ENCODE results near the gene ST3GAL4.

The ST3GAL4 gene

GRCh38 chr11:126430581-126431335 is 75.3 kb downstream of the ST3GAL4 start:
- DNase-seq, result no peak

- no peak for DNase-seq
Measured at GRCh38 chr11:126431401-126432064, 76.0 kb downstream of the ST3GAL4 start.

- no peak for DNase-seq
Measured at GRCh38 chr11:126432065-126432461, 76.6 kb downstream of the ST3GAL4 start.

GRCh38 chr11:126432525-126432924 is 77.0 kb downstream of the ST3GAL4 start:
- no peak for DNase-seq

- no peak for DNase-seq
Measured at GRCh38 chr11:126433244-126433846, 77.9 kb downstream of the ST3GAL4 start.

GRCh38 chr11:126433989-126434949 is 78.8 kb downstream of the ST3GAL4 start:
- DNase-seq, result no peak

- no peak for DNase-seq
Measured at GRCh38 chr11:126434950-126435335, 79.5 kb downstream of the ST3GAL4 start.

- DNase-seq, result no peak
Measured at GRCh38 chr11:126436209-126436755, 80.8 kb downstream of the ST3GAL4 start.

- no peak for DNase-seq
Measured at GRCh38 chr11:126437731-126438130, 82.2 kb downstream of the ST3GAL4 start.

- DNase-seq, result no peak
Measured at GRCh38 chr11:126438272-126438671, 82.8 kb downstream of the ST3GAL4 start.

GRCh38 chr11:126438691-126439090 is 83.2 kb downstream of the ST3GAL4 start:
- DNase-seq, result no peak

GRCh38 chr11:126440276-126440675 is 84.8 kb downstream of the ST3GAL4 start:
- DNase-seq, result no peak

GRCh38 chr11:126440792-126441514 is 85.5 kb downstream of the ST3GAL4 start:
- peak; percentile 79 for DNase-seq

GRCh38 chr11:126443120-126443519 is 87.6 kb downstream of the ST3GAL4 start:
- DNase-seq, result no peak

GRCh38 chr11:126444072-126444471 is 88.6 kb downstream of the ST3GAL4 start:
- no peak for DNase-seq

GRCh38 chr11:126446581-126446980 is 91.1 kb downstream of the ST3GAL4 start:
- DNase-seq, result no peak

- DNase-seq, result no peak
Measured at GRCh38 chr11:126450198-126450597, 94.7 kb downstream of the ST3GAL4 start.

GRCh38 chr11:126450806-126451205 is 95.3 kb downstream of the ST3GAL4 start:
- DNase-seq, result no peak

- no peak for DNase-seq
Measured at GRCh38 chr11:126451211-126451802, 95.8 kb downstream of the ST3GAL4 start.

GRCh38 chr11:126452241-126453101 is 97.0 kb downstream of the ST3GAL4 start:
- DNase-seq, result no peak

All from activated CD4-positive, alpha-beta T cell treated with anti-CD3 and anti-CD28 coated beads, Interleukin-10, Interleukin-2, amounts not matched to agents 100 ng/mL and 50 ng/mL, durations not matched to agents 16 hours and 8 hours (primary cell).